Measurements from ENCODE around the gene CCDC13. TPM values are rescaled to one million over a fixed set of nuclear protein-coding genes. Genes with fewer than 3 reads are reported as not detected.

CCDC13 gene
- polyA plus RNA-seq, 1 donor (not counting 4 experiments of a cell fraction or from before 2014, with no cell fraction given), result 0.21 TPM

GRCh38 chr3:42805141-42805821 lies 32.2 kb upstream of the CCDC13 start:
- dilution Hi-C loops (cut with MboI; ENCODE audit: extremely low pct_ligation_motif_present, low sequenced_read_pairs), result no loop called here
- peaks cover 10% of the 10 kb centered on the region for H3K4me1 ChIP-seq (ENCODE audit: control insufficient read depth, extremely low read depth, insufficient read depth, low read length)
- H3K79me2 ChIP-seq (ENCODE audit: control insufficient read depth, insufficient read depth, low read length), result peaks cover 39% of the 10 kb centered on the region
- peak overlapping the region; percentile 98 for H3K4me3 ChIP-seq (ENCODE audit: control insufficient read depth in 2 of 3, extremely low read depth in 1 of 3, insufficient read depth in 2 of 3, low read depth in 1 of 3, low read length in 3 of 3)
- peak overlapping the region; percentile 93 for H3K27ac ChIP-seq (ENCODE audit: control insufficient read depth, insufficient read depth, low read length)
- peak overlapping the region; percentile 94 for H3K4me2 ChIP-seq (ENCODE audit: control insufficient read depth, extremely low read depth, insufficient read depth, low read depth, low read length)
- no peaks in the 10 kb centered on the region for H3K9me3 ChIP-seq (ENCODE audit: control insufficient read depth, low read depth, low read length)
- H3K27me3 ChIP-seq (ENCODE audit: control insufficient read depth, extremely low read depth, insufficient read depth, low read length), result no peaks in the 10 kb centered on the region
- DNase-seq (ENCODE audit: low read depth, low spot score), result no peak
- H3K36me3 ChIP-seq (ENCODE audit: control insufficient read depth in 2 of 2, extremely low read depth in 1 of 2, insufficient read depth in 2 of 2, low read length in 2 of 2), result peaks cover 0 to 4% of the 10 kb centered on the region in 2 experiments
- H3K9ac ChIP-seq (ENCODE audit: control insufficient read depth, extremely low read depth, insufficient read depth, low read length), result peak overlapping the region; percentile 97
- peak overlapping the region; percentile 92 for H2AFZ ChIP-seq (ENCODE audit: control insufficient read depth, low read length)
- FAIRE-seq, result no peak
- H4K20me1 ChIP-seq (ENCODE audit: control insufficient read depth, extremely low read depth, insufficient read depth, low read length), result no peaks in the 10 kb centered on the region
- TF ChIP-seq EZH2 (IDR thresholded peaks at IDR 0.05; ENCODE audit: low read length) (no peak), CTCF (optimal IDR thresholded peaks at IDR 0.05 in 1 of 3, IDR thresholded peaks at IDR 0.05 in 1 of 3, conservative IDR thresholded peaks at IDR 0.05 in 1 of 3; ENCODE audit: extremely low read depth in 1 of 3, insufficient read depth in 2 of 3, low read length in 3 of 3) (no peak)
- no peaks in the 10 kb centered on the region for H3K9me1 ChIP-seq (ENCODE audit: control insufficient read depth, extremely low read depth, insufficient read depth, low read length)

GRCh38 chr3:42804831-42805132 lies 31.7 kb upstream of the CCDC13 start:
- Histone ChIP-seq H3K79me2 (ENCODE audit: control insufficient read depth, insufficient read depth, low read length) (peaks cover 44% of the 10 kb centered on the region), H3K4me2 (ENCODE audit: control insufficient read depth, extremely low read depth, insufficient read depth, low read depth, low read length) (peak overlapping the region; percentile 94), H3K9me1 (ENCODE audit: control insufficient read depth, extremely low read depth, insufficient read depth, low read length) (no peaks in the 10 kb centered on the region), H3K9me3 (ENCODE audit: control insufficient read depth, low read depth, low read length) (no peaks in the 10 kb centered on the region), H3K9ac (ENCODE audit: control insufficient read depth, extremely low read depth, insufficient read depth, low read length) (peak overlapping the region; percentile 97), H2AFZ (ENCODE audit: control insufficient read depth, low read length) (peak overlapping the region; percentile 92), H3K4me1 (ENCODE audit: control insufficient read depth, extremely low read depth, insufficient read depth, low read length) (peaks cover 10% of the 10 kb centered on the region), H4K20me1 (ENCODE audit: control insufficient read depth, extremely low read depth, insufficient read depth, low read length) (no peaks in the 10 kb centered on the region), H3K27ac (ENCODE audit: control insufficient read depth, insufficient read depth, low read length) (peak overlapping the region; percentile 93), H3K4me3 (ENCODE audit: control insufficient read depth in 2 of 3, extremely low read depth in 1 of 3, insufficient read depth in 2 of 3, low read depth in 1 of 3, low read length in 3 of 3) (peak overlapping the region; percentile 98), H3K36me3 (ENCODE audit: control insufficient read depth in 2 of 2, extremely low read depth in 1 of 2, insufficient read depth in 2 of 2, low read length in 2 of 2) (peaks cover under 1 to 4% of the 10 kb centered on the region in 2 experiments), H3K27me3 (ENCODE audit: control insufficient read depth, extremely low read depth, insufficient read depth, low read length) (no peaks in the 10 kb centered on the region)
- DNase-seq (ENCODE audit: low read depth, low spot score) (no peak), FAIRE-seq (no peak)
- dilution Hi-C loops (cut with MboI; ENCODE audit: extremely low pct_ligation_motif_present, low sequenced_read_pairs), result no loop called here
- TF ChIP-seq EZH2 (IDR thresholded peaks at IDR 0.05; ENCODE audit: low read length) (no peak), CTCF (optimal IDR thresholded peaks at IDR 0.05 in 1 of 3, IDR thresholded peaks at IDR 0.05 in 1 of 3, conservative IDR thresholded peaks at IDR 0.05 in 1 of 3; ENCODE audit: extremely low read depth in 1 of 3, insufficient read depth in 2 of 3, low read length in 3 of 3) (no peak)
